GM18502 (cell line): Measurements from ENCODE around the gene LGI4.

Experiments used
- ATAC-seq: cut with Tn5 transposase; IDR thresholded peaks from one replicate; pipeline ENCODE4 v1.9.1; 2021; ENCODE audit warnings: mild to moderate bottlenecking; ENCODE audit not compliant: unreplicated experiment, poor library complexity

The LGI4 gene

GRCh38 chr19:35134601-35135242, at the start of gene LGI4:
Gene LGI4, minus strand, starts transcription at chr19:35135059. Its CDS starts 379 bp downstream, at chr19:35134680.
- ATAC-seq, result no peak

GRCh38 chr19:35184267-35184666, 49.4 kb upstream of the LGI4 start:
- no peak for ATAC-seq

GRCh38 chr19:35181387-35181786, 46.5 kb upstream of the LGI4 start:
- no peak for ATAC-seq

- ATAC-seq, result no peak
These were observed 45.0 kb upstream of the LGI4 start for GRCh38 chr19:35179830-35180229.

- no peak for ATAC-seq
These were observed 43.8 kb upstream of the LGI4 start for GRCh38 chr19:35178701-35179100.

- no peak for ATAC-seq
These were observed 42.8 kb upstream of the LGI4 start for GRCh38 chr19:35177377-35178274.

GRCh38 chr19:35176181-35176570, 41.3 kb upstream of the LGI4 start:
- no peak for ATAC-seq

- no peak for ATAC-seq
These were observed 39.4 kb upstream of the LGI4 start for GRCh38 chr19:35174226-35174625.

GRCh38 chr19:35171730-35172129, 36.9 kb upstream of the LGI4 start:
- no peak for ATAC-seq

- ATAC-seq, result no peak
These were observed 35.7 kb upstream of the LGI4 start for GRCh38 chr19:35170359-35171061.

GRCh38 chr19:35169221-35169995, 34.5 kb upstream of the LGI4 start:
- ATAC-seq, result no peak

GRCh38 chr19:35168196-35168595, 33.3 kb upstream of the LGI4 start:
- ATAC-seq, result no peak

- ATAC-seq, result no peak
These were observed 32.6 kb upstream of the LGI4 start for GRCh38 chr19:35167251-35168119.

- ATAC-seq, result no peak
These were observed 31.5 kb upstream of the LGI4 start for GRCh38 chr19:35166100-35167063.

- no peak for ATAC-seq
These were observed 30.6 kb upstream of the LGI4 start for GRCh38 chr19:35165200-35166058.

GRCh38 chr19:35164418-35164817, 29.6 kb upstream of the LGI4 start:
- ATAC-seq, result no peak
